GM21786 (cell line): Measurements from ENCODE around the gene TFPI.
"Not testable (repeated sequence)": the region's sequence is repeated elsewhere in the genome, so short reads cannot be mapped to it uniquely, and the experiment has no call there.

Experiments
- ATAC-seq: cut with Tn5 transposase; IDR thresholded peaks from one replicate; pipeline ENCODE4 v1.9.1; 2021; ENCODE audit not compliant: unreplicated experiment

The TFPI gene

GRCh38 chr2:187554011-187554703 is at the start of gene TFPI:
Gene TFPI, minus strand, starts transcription at chr2:187554435. Its CDS starts 50,667 bp downstream, at chr2:187503768.
- no peak for ATAC-seq

DNA sequence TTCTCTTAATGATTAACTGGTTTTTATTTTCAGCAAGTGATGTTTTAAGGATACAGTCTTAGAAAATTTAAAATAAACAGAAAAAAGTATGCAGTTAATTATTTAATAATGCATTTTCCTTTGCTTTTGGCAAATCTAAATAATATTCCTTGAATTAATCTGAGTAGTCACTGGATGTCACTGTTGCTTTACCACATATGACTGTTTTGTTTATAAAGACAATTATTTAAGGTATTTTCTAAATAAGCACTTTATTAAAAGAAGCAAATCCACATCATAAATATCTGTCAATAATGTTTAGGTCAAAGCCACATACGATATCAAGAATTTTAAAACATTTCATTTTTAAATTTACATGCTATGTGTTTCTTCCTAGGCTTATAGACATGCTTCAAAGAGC is 40.6 kb upstream of the TFPI start:
- no peak for ATAC-seq

GRCh38 chr2:187593697-187594096 is 39.5 kb upstream of the TFPI start:
- ATAC-seq = no peak

- ATAC-seq = no peak
Measured at GRCh38 chr2:187593098-187593497, 38.9 kb upstream of the TFPI start.

DNA sequence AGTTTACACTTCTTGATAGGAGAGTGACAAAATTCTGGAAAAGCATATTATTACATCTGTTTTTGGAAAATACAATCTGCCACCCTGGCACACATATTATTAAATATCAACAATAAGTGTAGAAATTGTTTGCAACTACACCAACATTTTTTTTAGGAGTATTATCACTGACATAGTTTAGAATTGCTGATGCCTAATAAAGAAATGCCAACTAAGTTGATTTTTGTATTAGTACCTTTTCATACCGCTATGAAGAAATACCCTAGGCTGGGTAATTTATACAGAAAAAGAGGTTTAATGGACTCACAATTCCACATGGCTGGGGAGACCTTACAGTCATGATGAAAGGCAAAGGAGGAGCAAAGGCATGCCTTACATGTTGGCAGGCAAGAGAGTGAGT is 35.9 kb upstream of the TFPI start:
- ATAC-seq = no peak

DNA sequence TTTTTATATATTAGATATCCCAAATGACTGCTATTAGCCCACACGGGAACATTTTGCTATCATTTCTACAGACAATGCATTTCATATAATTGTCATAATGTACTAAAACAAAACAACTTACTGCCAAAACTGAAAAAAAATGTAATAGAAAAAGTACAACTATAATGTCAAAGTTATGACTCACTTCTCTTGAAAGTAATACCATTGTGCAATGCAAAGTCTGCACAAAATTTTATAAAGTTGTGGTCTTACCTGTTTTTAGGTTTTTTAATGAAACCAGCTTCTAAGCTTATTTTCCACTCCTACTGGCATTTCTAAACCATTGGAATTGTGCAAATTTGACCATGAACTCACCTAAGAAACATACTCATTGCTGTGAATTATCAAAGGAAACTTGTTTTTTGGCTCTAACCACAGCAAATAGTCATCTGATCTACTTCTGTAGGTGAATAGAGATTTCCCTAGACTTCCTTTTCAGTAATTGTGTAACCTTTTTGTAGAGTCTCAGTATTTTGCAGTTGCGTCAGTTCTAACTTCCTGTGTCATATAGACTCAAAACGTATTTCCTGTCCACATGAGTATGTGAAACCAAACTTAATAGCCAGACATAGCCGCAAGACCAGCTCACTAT is 31.9 kb upstream of the TFPI start:
- ATAC-seq = peak; percentile 86

DNA sequence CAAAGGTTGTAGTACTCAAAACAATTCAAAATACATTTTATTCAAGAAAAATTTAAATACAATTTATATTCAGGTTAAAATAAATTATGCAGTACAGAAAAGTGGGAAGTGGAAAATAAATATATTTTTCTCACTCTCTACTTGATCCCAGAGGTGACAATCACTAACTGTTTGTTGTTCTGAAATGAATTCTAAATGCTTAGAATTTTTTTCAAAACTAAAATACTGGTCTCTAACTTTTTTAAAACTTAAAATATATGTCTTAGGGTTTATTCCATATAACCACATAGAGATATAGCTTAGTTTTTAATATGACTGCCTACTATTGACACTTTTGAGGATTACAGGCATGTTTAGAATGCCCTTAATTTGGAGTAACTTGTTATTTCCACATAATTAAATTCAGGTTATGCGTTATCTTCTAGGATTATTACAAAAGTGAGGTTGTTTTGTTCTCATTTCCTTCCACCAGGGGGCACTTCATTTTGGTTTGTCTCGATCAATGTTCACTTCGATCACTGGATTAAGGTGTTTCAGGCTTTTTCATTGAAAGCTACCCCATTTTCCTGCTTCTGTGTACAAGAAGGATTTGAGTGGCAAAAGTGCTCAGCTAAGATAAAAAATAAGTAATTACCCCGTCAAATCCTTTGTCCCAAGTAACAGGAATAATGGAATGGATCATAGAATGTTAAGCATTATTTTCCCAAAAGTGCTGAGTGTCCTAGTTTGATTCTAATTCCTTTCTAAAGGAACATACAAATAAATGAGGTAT is 27.1 kb upstream of the TFPI start:
- no peak for ATAC-seq

DNA sequence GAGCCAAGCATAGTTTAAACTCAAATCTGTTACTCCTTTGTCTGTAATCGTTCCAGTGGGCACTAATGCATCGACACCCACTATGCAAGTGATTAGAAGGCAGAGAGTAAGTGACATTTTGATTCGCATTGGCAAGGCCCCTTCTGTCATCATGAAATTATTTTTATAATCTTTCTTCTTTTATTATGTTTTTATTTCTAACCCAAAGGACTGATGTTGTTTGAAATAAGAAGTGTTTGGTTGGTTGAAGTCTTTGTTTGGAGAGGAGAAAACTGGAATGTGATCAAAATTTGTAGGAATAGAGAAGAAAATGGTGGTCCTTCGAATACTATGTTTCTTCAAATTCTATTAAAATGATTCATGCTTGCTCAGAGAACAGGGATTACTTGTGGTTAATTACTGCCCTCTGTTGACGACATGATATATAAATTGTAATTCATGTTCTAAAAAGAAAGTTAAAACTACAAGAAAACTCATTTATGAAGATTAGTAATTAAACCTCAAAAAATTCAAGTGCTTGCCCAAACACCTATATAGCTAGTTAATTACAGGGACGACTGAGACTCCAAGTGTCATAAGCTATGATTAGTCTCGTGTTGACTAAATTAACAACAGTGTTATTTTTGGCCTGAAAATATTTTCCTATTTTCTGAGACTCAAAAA is 26.4 kb upstream of the TFPI start:
- peak; percentile 40 for ATAC-seq

GRCh38 chr2:187577310-187577709 is 23.1 kb upstream of the TFPI start:
- no peak for ATAC-seq

- no peak for ATAC-seq
Measured at GRCh38 chr2:187576906-187577305, 22.7 kb upstream of the TFPI start.

GRCh38 chr2:187575751-187576067 is 21.5 kb upstream of the TFPI start:
- no peak for ATAC-seq

DNA sequence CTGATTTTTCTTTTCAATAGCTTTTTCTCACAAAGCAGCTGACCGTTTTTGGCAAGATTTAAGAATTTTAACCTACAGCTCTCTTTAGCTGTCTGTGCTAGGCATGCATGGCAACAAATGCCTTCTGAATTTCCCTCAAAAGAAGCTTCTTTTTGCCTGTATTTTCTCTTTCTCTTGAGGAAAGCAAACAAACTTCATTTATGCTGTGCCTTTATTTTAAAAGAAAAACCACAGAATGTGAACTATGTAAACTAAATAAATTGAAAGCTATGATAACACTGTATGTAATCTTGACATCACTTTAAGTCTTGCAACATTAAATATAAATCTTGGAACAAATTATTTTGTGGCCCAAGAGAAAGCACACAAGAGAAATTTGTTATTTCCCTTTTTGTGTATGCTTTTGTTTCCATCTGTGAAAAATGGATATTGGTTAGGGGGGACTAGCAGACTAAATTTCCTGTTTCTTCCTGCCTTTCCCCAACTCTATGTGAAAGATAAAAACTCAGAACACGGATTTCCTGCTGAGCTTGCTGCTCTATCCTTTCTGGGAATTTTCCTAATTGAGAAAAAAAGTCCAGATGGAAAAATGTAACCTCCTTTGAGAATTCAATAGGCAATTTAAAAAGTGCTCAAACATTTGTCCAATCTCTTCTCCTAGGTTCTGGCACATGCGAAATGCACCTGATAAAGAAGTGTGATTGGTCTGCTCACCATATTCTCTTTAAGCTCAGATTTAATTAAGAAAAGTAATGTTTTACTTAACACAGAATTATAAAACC is 20.9 kb upstream of the TFPI start:
- ATAC-seq = no peak

DNA sequence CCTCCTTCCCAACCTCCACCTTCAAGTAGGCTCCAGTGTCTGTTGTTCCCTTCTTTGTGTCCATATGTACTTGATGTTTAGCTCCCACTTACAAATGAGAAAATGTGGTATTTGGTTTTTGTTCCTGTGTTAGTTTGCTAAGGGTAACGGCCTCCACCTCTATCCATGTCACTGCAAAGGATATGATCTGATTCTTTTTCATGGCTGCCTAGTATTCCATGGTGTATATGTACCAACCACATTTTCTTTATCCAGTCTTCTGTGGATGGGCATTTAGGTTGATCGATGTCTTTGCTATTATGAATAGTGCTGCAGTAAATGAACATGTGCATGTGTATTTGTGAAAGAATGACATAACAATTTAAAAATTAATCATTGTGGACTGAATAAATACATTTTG is 19.5 kb upstream of the TFPI start:
- no peak for ATAC-seq

DNA sequence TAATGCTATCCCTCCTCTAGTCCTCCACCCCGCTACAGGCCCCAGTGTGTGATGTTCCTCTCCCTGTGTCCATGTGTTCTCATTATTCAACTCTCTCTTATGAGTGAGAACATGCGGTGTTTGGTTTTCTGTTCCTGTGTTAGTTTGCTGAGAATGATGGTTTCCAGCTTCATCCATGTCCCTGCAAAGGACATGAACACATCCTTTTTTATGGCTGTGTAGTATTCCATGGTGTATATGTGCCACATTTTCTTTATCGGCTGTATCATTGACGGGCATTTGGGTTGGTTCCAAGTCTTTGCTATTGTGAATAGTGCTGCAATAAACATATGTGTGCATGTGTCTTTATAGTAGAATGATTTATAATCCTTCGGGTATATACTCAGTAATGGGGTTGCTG is 17.8 kb upstream of the TFPI start:
- not testable (repeated sequence) for ATAC-seq

DNA sequence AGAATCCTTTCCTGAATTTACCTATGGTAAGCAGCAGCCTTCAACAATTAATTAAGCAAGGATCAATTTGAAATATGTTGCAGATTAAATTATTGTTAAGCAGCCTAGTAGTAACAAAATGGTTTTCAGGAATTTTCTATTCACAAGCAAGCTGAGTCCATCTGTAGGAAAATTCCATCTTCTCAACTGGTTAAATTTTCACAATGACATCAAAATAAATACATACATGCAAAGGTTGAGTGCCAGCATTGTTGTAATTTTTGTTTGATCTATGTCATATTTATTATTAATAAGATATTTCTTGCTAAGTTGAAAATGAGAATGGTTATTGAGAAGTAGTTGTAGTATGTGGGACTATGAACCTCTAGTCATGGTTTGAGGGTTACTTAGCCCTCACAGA is 15.3 kb upstream of the TFPI start:
- ATAC-seq = no peak

DNA sequence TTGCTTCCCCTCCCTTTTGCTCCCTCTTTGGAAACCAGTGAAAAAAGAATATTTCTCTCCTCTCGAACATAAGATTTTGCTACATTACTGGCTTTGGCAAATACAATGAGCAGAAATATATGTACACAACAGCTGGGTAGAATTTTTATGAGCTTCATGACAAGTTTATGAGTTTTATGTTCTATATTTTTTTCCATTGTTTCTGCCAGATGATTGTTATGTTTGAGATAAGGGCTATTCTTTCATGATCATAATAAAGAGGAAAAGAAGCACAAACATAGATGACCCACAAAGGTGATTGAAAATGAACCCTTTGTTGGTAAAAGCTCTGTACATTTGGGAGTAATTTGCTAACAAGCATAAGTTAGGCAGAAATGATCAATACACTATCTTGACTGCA is 14.8 kb upstream of the TFPI start:
- ATAC-seq = no peak

DNA sequence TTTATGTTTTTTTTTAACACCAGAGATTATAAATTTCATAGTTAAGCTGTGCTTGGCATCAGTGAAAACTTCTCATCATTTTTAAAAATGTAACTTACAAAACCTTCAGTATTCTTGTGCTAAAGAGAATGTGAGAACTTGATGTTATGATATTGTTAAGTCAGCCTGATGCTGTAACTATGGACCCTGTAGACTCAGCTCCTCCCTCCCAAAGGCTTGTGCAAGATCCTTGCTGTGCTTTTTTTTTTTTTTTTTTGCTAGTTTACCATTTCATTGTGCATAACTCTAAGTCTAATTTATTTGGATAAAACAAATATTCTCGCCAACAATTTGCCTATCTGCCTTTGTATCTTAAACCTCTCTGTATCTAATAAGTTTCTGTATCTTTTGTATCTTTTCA is 12.9 kb upstream of the TFPI start:
- no peak for ATAC-seq

GRCh38 chr2:187566712-187567111 is 12.5 kb upstream of the TFPI start:
- ATAC-seq = no peak

- ATAC-seq = no peak
Measured at GRCh38 chr2:187566266-187566665, 12.0 kb upstream of the TFPI start.

DNA sequence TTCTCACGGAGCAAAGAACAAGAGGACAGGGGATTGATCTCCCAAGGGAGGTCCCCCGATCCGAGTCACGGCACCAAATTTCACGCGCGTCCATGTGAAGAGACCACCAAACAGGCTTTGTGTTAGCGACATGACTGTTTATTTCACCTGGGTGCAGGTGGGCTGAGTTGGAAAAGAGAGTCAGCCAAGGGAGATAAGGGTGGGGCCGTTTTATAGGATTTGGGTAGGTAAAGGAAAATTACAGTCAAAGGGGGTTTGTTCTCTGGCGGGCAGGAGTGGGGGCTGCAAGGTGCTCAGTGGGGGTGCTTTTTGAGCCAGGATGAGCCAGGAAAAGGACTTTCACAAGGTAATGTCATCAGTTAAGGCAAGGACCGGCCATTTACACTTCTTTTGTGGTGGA is 11.4 kb upstream of the TFPI start:
- not testable (repeated sequence) for ATAC-seq

- ATAC-seq = not testable (repeated sequence)
Measured at GRCh38 chr2:187556493-187556892, 2.3 kb upstream of the TFPI start.
